Suprapubic skin (tissue), 3 donors: ENCODE results near the gene SH3TC1.

Experiments
- POLR2AphosphoS5 ChIP-seq, 3 donors: sonication (generic); formaldehyde crosslinking; IDR thresholded peaks; one replicate each; pipeline ENCODE4 v1.6.1; 2017; ENCODE audit warnings: antibody characterized with exemption in 3 of 3
- TF ChIP-seq, protein P1 (sequence below), 2 donors: fragments of 200-600 bp in 1 of 2; fragments of 450-650 bp in 1 of 2; sonication (generic) in 1 of 2; IDR thresholded peaks; one replicate each; pipeline ENCODE4 v1.5.1; 2016 to 2019; ENCODE audit warnings: antibody characterized with exemption in 2 of 2, mild to moderate bottlenecking in 1 of 2, moderate library complexity in 1 of 2

DNA sequence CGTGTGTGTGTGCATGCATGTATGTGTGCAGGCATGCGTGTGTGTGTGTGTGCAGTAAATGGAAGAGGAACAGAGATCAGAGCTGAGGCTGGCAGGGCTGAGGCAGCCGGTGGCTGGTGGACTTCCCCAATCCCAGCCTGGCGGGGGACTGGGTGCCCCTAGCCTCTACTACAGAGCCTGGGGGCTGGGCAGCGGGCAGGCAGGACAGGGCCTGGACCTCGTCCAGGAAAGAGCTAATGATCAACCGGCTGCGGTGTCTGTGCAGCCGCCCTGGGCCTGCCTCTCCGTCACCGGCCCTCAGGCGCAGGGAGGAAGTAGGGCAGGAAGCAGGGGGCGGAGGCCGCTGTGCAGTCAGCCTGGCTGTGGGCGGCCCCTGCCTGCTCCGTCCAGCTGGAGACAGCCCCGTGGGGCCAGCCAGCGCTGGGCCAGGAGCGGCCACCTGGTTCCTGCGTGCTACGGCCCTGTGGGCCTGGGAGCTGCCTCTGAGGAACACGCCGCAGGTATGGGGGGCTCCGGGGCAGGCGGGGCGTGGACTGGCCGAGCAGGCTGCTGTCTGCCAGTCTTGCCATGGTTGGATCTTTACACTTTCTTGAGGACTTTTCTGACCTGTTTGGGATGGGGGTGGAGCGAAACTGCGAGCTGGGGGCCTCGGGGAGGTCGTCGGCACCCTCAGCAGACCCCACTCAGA, at the start of gene SH3TC1:
- TF ChIP-seq, protein P1, sequence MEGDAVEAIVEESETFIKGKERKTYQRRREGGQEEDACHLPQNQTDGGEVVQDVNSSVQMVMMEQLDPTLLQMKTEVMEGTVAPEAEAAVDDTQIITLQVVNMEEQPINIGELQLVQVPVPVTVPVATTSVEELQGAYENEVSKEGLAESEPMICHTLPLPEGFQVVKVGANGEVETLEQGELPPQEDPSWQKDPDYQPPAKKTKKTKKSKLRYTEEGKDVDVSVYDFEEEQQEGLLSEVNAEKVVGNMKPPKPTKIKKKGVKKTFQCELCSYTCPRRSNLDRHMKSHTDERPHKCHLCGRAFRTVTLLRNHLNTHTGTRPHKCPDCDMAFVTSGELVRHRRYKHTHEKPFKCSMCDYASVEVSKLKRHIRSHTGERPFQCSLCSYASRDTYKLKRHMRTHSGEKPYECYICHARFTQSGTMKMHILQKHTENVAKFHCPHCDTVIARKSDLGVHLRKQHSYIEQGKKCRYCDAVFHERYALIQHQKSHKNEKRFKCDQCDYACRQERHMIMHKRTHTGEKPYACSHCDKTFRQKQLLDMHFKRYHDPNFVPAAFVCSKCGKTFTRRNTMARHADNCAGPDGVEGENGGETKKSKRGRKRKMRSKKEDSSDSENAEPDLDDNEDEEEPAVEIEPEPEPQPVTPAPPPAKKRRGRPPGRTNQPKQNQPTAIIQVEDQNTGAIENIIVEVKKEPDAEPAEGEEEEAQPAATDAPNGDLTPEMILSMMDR (IDR thresholded peaks at IDR 0.05): no peak
- peak in 2 of 3 donors; percentile 34 to 63 for TF ChIP-seq POLR2AphosphoS5 (IDR thresholded peaks at IDR 0.05)
